ENCODE measurements around the gene FARP1. TPM values are rescaled to one million over a fixed set of nuclear protein-coding genes. Genes with fewer than 3 reads are reported as not detected.

Gene FARP1
- total RNA-seq, 2 donors from 2014 or later, result 89.5 to 93.6 TPM

DNA sequence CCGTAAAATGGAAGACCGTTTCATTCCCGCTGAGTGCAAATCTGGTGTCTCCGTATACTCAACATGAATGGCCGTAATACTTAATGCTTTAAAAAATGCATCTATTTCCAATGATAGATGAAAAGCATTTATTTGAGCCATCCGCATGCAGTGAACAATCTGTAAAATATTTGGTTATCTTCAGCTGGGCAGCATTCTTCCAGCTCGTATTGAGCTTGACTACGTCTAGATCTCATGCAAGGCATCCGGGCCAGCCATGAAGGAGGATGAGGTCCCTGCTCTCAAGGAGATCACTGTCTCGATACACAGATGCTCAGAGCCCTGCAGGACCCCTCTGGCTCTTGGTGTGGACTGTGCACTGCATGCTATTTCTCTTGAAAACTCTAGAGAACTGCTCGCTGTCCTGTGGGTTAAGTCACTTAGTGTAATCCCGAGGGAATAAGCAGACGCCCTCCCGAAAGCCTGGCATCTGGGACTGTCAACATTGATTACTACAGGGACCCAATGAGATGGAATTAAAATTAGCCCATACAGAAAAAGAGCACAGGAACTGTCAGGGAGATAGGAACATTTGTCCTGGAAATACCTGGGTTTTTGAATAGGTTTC, 146.5 kb downstream of the FARP1 start:
- Histone ChIP-seq H3K4me1 (peaks cover 41% of the 10 kb centered on the region), H3K4me3 (no peak overlapping the region), H3K9me3 (no peaks in the 10 kb centered on the region), H3K36me3 (replicated peaks in 1 of 2; ENCODE audit: insufficient read depth in 1 of 2, low read depth in 2 of 2) (no peaks in the 10 kb centered on the region), H3K27me3 (no peaks in the 10 kb centered on the region), H3K27ac (no peak overlapping the region)
- WGBS, 2 donors, result 88 to 95% methylated on average over 14 of the region's 14 CpGs
- TF ChIP-seq POLR2A (IDR thresholded peaks at IDR 0.05), result no peak
- TF ChIP-seq, protein P1, sequence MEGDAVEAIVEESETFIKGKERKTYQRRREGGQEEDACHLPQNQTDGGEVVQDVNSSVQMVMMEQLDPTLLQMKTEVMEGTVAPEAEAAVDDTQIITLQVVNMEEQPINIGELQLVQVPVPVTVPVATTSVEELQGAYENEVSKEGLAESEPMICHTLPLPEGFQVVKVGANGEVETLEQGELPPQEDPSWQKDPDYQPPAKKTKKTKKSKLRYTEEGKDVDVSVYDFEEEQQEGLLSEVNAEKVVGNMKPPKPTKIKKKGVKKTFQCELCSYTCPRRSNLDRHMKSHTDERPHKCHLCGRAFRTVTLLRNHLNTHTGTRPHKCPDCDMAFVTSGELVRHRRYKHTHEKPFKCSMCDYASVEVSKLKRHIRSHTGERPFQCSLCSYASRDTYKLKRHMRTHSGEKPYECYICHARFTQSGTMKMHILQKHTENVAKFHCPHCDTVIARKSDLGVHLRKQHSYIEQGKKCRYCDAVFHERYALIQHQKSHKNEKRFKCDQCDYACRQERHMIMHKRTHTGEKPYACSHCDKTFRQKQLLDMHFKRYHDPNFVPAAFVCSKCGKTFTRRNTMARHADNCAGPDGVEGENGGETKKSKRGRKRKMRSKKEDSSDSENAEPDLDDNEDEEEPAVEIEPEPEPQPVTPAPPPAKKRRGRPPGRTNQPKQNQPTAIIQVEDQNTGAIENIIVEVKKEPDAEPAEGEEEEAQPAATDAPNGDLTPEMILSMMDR (IDR thresholded peaks at IDR 0.05), result no peak
- ATAC-seq (no peak), DNase-seq (no peak)
- intact Hi-C loops (cut with DNase I), result no loop called here

DNA sequence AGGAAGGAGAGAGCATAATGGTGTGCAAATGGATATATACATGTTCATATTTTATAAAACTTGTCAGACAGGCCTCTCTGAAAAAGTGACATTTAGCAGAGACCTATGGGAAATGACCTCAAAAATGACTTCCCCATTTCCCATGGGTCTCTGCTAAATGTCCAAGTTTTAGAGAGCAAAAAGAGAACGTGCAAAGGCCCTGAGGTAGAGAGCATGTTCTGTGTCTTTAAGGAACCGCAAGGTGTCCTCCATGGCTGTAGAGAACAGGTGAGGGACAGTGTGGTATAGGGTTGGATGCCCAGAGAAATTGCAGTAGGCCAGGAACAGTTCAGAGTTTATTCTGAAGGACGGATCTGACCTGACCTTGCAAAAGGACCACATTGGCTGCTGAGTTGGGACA, 147.4 kb downstream of the FARP1 start:
- no peak for TF ChIP-seq POLR2A (IDR thresholded peaks at IDR 0.05)
- TF ChIP-seq, protein P1 (IDR thresholded peaks at IDR 0.05), result no peak
- no peaks in the 10 kb centered on the region for H3K9me3 ChIP-seq
- peaks cover 36% of the 10 kb centered on the region for H3K4me1 ChIP-seq
- 95 to 96% methylated on average over 3 of the region's 3 CpGs for WGBS, 2 donors
- intact Hi-C loops (cut with DNase I), result no loop called here
- H3K27me3 ChIP-seq, result no peaks in the 10 kb centered on the region
- ATAC-seq (no peak), DNase-seq (no peak)
- no peaks in the 10 kb centered on the region for H3K36me3 ChIP-seq (replicated peaks in 1 of 2; ENCODE audit: insufficient read depth in 1 of 2, low read depth in 2 of 2)
- H3K4me3 ChIP-seq, result no peak overlapping the region
- H3K27ac ChIP-seq, result no peak overlapping the region

DNA sequence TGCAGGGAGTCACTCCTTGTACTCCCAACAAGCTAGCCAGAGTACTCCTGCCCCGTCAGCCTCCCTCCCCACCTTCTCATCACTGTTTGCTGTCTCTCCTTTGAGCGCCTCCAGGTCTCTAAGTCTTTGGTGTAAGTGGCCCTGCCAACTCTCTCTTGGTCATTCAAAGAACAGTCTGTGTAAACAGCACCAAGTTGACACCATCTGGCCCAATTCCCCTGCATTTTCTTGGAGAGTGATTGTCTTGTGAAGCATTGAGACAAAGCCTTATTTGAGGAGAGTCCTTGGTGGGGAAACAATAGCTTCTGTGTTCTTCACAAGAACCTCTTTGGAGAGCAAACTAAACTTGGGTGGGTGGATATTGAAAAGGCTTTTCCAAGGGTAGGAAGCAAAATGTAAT, 148.8 kb downstream of the FARP1 start:
- Histone ChIP-seq H3K36me3 (replicated peaks in 1 of 2; ENCODE audit: insufficient read depth in 1 of 2, low read depth in 2 of 2) (no peaks in the 10 kb centered on the region), H3K4me3 (no peak overlapping the region), H3K4me1 (peaks cover 36% of the 10 kb centered on the region), H3K27ac (peak overlapping the region; percentile 38 to 65 (median 51)), H3K27me3 (no peaks in the 10 kb centered on the region), H3K9me3 (no peaks in the 10 kb centered on the region)
- TF ChIP-seq, protein P1 (IDR thresholded peaks at IDR 0.05), result no peak
- TF ChIP-seq POLR2A (IDR thresholded peaks at IDR 0.05), result no peak
- intact Hi-C loops (cut with DNase I), result no loop called here
- ATAC-seq, result no peak
- peak; percentile 35 to 65 (median 50) for DNase-seq
- 20 to 48% methylated on average over 2 of the region's 2 CpGs for WGBS, 2 donors

DNA sequence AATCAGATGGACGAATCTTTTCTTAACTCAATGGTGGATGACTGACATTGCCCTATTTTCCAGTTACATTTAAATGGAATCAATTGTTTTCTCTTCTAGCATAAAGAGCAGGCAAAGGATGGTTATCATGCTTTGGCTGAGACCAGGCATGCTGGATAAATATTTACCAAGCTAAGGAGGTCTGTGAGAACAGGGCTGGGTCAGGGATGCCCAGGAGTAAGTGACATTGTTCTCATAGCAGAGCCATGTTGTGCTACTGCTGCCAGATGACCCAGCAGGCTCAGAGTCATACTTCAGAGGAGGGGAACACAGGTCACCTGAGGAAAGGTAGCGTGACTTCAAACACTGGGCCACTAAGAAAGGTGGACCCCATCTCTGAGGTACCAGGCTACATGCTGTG, 150.2 kb downstream of the FARP1 start:
- intact Hi-C loops (cut with DNase I), result no loop called here
- Histone ChIP-seq H3K4me3 (no peak overlapping the region), H3K9me3 (no peaks in the 10 kb centered on the region), H3K4me1 (peaks cover 40% of the 10 kb centered on the region), H3K27ac (peak overlapping the region; percentile 55 to 74 (median 64)), H3K27me3 (no peaks in the 10 kb centered on the region), H3K36me3 (replicated peaks in 1 of 2; ENCODE audit: insufficient read depth in 1 of 2, low read depth in 2 of 2) (no peaks in the 10 kb centered on the region)
- 21 to 33% methylated on average over 1 to 2 of the region's 2 CpGs for WGBS, 2 donors
- ATAC-seq, result peak; percentile 92
- no peak for TF ChIP-seq POLR2A (IDR thresholded peaks at IDR 0.05)
- TF ChIP-seq, protein P1 (IDR thresholded peaks at IDR 0.05), result no peak
- DNase-seq, result peak; percentile 53 to 81 (median 78)

DNA sequence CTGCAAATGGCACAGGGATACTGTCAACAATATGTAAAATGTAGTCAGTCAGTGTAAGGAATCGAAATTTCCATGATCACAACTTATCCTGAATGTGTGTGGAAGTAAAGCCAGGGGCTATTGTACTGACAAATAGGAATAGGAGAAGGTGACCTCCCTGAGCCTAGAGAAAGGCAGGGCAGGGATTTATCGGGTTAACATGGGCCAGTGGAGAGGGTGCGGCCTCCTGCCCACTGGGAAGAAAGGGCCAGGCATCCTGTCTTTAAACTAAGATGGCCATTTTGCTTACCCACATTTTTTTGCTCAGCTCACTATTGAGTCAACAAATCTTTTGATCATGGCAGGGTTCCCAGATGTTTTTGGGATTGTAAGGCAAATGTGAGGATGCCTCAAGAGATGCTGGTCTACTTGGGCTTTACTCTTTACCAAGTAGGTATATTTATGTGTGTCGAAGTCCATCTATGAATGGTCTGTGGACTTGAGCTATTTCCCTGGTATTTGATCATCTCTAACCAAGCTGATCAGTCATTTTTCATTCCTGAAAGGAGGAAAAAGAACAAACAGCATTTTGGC, 150.8 kb downstream of the FARP1 start:
- Histone ChIP-seq H3K9me3 (no peaks in the 10 kb centered on the region), H3K27me3 (no peaks in the 10 kb centered on the region), H3K27ac (peak overlapping the region; percentile 55 to 74 (median 64)), H3K36me3 (replicated peaks in 1 of 2; ENCODE audit: insufficient read depth in 1 of 2, low read depth in 2 of 2) (no peaks in the 10 kb centered on the region), H3K4me1 (peaks cover 45% of the 10 kb centered on the region), H3K4me3 (no peak overlapping the region)
- WGBS, 2 donors, result 64 to 65% methylated on average over 4 of the region's 4 CpGs
- no peak for DNase-seq
- no peak for ATAC-seq
- intact Hi-C loops (cut with DNase I), result no loop called here
- TF ChIP-seq, protein P1 (IDR thresholded peaks at IDR 0.05), result no peak
- TF ChIP-seq POLR2A (IDR thresholded peaks at IDR 0.05), result no peak

Data from body of pancreas (tissue), 4 donors.